GM19099 (cell line): ENCODE results near the gene CTNNA2.

Experiments
- POLR2A ChIP-seq: IDR thresholded peaks from 3 replicates; pipeline ENCODE4 v1.6.1; 2011; ENCODE audit warnings: low read depth; ENCODE audit not compliant: insufficient read length; ENCODE audit errors: extremely low read depth

The CTNNA2 gene

GRCh38 chr2:80169811-80170594 lies 657.2 kb downstream of the CTNNA2 start:
- no peak for TF ChIP-seq POLR2A

- no peak for TF ChIP-seq POLR2A
Observed at GRCh38 chr2:80185091-80185490, 672.2 kb downstream of the CTNNA2 start.

GRCh38 chr2:80186262-80186661 lies 673.4 kb downstream of the CTNNA2 start:
- TF ChIP-seq POLR2A, result no peak

DNA sequence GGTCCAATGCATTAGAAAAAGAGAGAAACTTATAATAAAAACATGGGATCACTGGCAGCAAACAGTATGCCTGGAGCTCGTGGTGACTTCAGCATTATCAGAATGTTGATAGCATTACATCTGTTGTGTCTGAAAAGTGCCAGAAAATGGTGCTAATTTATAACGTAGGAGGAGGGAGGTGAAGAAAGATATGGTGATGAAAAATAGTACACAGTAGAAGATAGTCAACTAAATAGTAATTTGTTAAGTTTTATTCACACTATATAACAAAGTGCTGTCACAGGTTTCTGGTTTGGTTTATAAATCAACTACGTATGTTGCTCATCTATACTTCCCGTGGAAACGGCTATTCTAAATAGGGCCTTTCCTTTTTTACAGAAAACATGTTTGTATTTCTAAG lies 674.3 kb downstream of the CTNNA2 start:
- no peak for TF ChIP-seq POLR2A

DNA sequence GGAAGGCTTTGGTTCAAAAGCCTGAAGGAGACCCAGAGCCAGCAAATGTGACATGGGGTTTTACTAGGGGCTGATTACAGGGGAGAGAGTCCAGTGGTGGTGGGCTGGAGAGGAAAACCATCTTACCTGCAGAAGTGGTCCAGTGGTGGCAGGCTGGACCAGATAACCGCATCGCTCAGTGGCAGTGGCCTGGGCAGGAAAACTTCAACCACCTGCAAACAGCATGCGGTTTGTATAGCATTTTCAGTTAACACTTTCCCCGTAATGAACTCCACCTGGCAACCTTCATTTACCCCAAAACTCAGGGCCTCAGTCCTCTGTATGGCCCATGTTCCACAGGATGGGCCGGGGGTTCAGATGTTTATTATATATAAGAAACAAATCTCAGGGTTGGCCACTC lies 677.3 kb downstream of the CTNNA2 start:
- no peak for TF ChIP-seq POLR2A

- no peak for TF ChIP-seq POLR2A
Observed at GRCh38 chr2:80193566-80193965, 680.7 kb downstream of the CTNNA2 start.

DNA sequence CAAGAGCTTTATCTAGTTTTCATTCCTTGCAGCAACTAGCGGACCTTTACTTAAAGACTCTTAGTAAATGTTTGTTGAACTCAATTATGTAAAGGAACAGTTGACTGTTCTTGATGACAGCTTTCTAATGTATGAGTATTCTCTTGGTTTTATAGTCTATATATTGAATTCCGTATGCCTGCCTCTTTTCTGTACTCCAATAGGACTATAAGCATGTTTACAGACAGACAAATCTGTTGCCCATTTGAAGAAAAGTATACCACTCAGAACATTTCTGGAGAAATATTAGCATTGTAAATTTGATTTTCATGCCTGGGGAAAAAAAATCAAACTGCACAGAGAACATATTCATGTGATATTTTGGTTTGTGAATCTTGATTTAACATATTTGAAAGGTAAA lies 682.2 kb downstream of the CTNNA2 start:
- no peak for TF ChIP-seq POLR2A

DNA sequence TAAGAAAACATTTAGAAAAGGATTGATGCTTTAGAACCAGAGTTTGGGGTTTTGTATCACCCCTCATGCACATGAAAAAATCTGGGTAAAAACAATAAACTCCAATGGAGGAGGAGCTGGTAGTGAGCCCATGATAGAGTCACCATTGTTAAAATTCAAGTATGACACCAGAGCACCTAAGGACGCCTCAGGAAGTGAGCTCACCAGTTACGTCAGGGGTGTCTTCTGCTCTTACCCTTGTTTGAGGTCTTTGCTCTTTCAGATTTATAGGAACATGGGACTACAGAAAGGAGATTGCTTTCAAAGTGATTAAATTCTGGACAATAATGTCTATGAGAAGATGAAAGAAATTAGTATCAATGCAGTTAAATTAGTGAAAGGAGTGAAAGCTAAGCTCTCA lies 685.2 kb downstream of the CTNNA2 start:
- TF ChIP-seq POLR2A, result no peak

- no peak for TF ChIP-seq POLR2A
Observed at GRCh38 chr2:80199504-80199903, 686.7 kb downstream of the CTNNA2 start.

GRCh38 chr2:80205498-80205897 lies 692.6 kb downstream of the CTNNA2 start:
- no peak for TF ChIP-seq POLR2A

DNA sequence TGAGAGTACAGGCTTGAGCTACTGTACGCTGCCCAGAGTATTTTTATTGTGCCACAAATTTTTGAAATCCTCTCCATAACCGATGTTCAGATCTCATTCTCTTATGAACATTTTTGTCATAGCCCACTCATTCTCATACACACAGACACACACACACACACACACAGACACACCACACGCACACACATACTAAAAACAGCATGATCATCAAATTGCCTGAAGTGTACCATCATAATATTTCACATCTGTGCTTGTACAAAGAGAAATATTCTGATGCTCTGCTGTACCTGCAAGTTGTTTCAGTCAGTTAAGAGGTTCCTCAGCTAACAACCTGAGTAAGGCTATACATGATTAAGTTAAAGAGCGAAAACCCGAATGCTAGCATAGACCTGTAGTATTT lies 696.6 kb downstream of the CTNNA2 start:
- no peak for TF ChIP-seq POLR2A

DNA sequence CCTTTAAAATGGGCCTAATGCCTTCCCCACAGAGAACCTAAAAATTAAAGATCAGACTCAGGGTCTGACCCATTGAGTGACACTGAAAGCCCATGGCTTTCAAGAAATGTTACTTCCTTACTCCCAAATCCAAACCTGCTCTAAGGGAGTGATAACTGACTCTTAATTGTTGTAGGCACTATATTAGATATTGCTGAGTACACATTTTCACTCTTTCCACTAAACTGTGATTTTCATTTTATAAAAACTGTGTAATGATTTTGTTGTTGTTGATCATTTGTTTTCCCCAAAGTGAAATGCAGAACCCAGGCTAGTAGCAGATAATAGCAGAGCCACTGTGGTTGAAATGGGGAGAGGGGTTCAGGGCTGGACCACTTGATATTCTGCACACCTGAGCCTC lies 704.6 kb downstream of the CTNNA2 start:
- no peak for TF ChIP-seq POLR2A

- TF ChIP-seq POLR2A, result no peak
Observed at GRCh38 chr2:80222644-80223043, 709.8 kb downstream of the CTNNA2 start.

- TF ChIP-seq POLR2A, result no peak
Observed at GRCh38 chr2:80231421-80231820, 718.6 kb downstream of the CTNNA2 start.

DNA sequence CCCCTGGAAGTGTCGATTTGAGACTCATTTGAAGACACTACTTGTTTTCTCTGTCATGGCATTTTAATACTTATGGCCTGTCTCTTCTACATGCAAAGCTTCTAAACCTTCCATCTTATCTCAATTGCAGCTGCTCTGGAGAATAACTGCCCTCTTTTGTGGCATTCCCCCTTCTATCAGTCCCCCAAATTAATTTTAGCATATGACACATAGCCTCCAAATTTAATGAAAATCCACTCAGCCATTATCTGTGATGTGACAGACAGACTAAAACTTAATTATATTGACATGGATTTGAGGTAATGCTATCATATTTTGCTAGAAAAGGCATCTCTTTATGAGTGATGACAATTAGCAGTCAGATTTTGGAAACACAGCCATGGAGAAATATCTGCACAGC lies 720.5 kb downstream of the CTNNA2 start:
- TF ChIP-seq POLR2A, result no peak

- TF ChIP-seq POLR2A, result no peak
Observed at GRCh38 chr2:80238692-80239469, 726.0 kb downstream of the CTNNA2 start.
